ENCODE measurements around the gene NSA2. TPM values are rescaled to one million over a fixed set of nuclear protein-coding genes. Genes with fewer than 3 reads are reported as not detected.

NSA2 gene
- total RNA-seq, 1 experiment from 2014 or later: 106 TPM

DNA sequence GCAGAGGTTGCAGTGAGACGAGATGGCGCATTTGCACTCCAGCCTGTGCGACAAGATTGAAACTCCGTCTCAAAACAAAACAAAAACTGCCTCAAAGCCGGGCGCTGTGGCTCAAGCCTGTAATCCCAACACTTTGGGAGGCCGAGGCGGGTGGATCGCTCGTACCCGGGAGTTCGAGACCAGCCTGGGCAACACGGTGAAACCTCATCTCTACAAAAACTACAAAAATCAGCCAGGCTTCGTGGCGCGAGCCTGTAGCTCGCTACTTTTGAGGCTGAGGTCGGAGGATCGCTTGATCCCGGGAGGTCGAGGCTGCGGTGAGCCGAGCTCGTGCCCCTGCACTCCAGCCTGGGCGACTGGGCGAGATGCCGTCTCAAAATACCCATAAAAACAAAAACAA lies 1.1 kb upstream of the NSA2 start:
- BruUV-seq (replicated peaks): no TSS peak
- Mint-ChIP-seq H3K9me3 (ENCODE audit: unreplicated experiment) (no peaks in the 10 kb centered on the region), H3K4me1 (ENCODE audit: insufficient read depth, unreplicated experiment) (peaks cover 22% of the 10 kb centered on the region), H3K27ac (ENCODE audit: low read depth, unreplicated experiment) (peak overlapping the region; percentile 92), H3K36me3 (ENCODE audit: insufficient read depth, unreplicated experiment) (peaks cover 38% of the 10 kb centered on the region), H3K4me3 (ENCODE audit: unreplicated experiment) (peak overlapping the region; percentile 98), H3K27me3 (ENCODE audit: insufficient read depth, unreplicated experiment) (no peaks in the 10 kb centered on the region)
- ChIA-PET POLR2A (interaction anchor here (0.8 to 2.9 kb wide), 16 partner anchors 9 to 575 kb away, joined by 3 to 20 read pairs (median 6); partner anchors contain the start of gene HMGCR), CTCF (interaction anchor here (0.7 to 2.0 kb wide), 11 partner anchors 18 to 1060 kb away, joined by 3 to 11 read pairs (median 4); no protein-coding TSS in a partner anchor)
- DNase-seq (ENCODE audit: unreplicated experiment): no peak
- intact Hi-C loops (cut with micrococcal nuclease): loop anchor here (1.0 to 10.0 kb wide), 4 partner anchors 94 to 569 kb away; partner anchors contain the start of gene HMGCR
- TF ChIP-seq, protein P1, sequence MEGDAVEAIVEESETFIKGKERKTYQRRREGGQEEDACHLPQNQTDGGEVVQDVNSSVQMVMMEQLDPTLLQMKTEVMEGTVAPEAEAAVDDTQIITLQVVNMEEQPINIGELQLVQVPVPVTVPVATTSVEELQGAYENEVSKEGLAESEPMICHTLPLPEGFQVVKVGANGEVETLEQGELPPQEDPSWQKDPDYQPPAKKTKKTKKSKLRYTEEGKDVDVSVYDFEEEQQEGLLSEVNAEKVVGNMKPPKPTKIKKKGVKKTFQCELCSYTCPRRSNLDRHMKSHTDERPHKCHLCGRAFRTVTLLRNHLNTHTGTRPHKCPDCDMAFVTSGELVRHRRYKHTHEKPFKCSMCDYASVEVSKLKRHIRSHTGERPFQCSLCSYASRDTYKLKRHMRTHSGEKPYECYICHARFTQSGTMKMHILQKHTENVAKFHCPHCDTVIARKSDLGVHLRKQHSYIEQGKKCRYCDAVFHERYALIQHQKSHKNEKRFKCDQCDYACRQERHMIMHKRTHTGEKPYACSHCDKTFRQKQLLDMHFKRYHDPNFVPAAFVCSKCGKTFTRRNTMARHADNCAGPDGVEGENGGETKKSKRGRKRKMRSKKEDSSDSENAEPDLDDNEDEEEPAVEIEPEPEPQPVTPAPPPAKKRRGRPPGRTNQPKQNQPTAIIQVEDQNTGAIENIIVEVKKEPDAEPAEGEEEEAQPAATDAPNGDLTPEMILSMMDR (IDR thresholded peaks at IDR 0.05; ENCODE audit: unreplicated experiment): no peak

DNA sequence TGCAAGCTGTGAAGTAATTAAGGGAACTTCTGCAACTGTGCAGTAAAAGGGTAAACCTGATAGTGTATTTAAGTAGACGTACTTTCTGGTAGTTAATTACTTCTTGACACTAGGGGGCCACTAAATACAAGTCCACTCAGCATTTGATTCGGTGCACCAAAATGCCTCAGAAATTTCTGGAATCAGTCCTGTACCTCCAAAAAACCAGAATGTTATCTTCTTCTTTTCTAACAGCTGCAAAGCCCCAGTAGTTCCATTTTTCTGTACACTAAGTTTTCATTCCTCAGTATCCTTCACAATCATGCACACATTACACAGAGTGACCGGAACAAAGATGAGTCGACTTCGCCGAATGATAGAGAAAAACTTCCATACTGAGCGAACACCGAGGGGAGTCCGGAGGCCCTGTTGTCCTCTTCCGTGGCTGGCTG lies 616 bp upstream of the NSA2 start:
- TF ChIP-seq, protein P1 (IDR thresholded peaks at IDR 0.05; ENCODE audit: unreplicated experiment): peak; percentile 51
- ChIA-PET POLR2A (interaction anchor here (0.7 to 2.9 kb wide), 31 partner anchors 8 to 1930 kb away, joined by 3 to 20 read pairs (median 5); partner anchors contain the start of genes ENC1, FAM169A and HMGCR), CTCF (interaction anchor here (0.6 to 2.0 kb wide), 21 partner anchors 9 to 1215 kb away, joined by 3 to 11 read pairs (median 3); partner anchors contain the start of gene ANKRA2)
- DNase-seq (ENCODE audit: unreplicated experiment): peak; percentile 61
- intact Hi-C loops (cut with micrococcal nuclease): loop anchor here (1.0 to 10.0 kb wide), 4 partner anchors 94 to 568 kb away; partner anchors contain the start of gene HMGCR
- Mint-ChIP-seq H3K27ac (ENCODE audit: low read depth, unreplicated experiment) (peak overlapping the region; percentile 92), H3K36me3 (ENCODE audit: insufficient read depth, unreplicated experiment) (peaks cover 41% of the 10 kb centered on the region), H3K27me3 (ENCODE audit: insufficient read depth, unreplicated experiment) (no peaks in the 10 kb centered on the region), H3K4me1 (ENCODE audit: insufficient read depth, unreplicated experiment) (peaks cover 22% of the 10 kb centered on the region), H3K4me3 (ENCODE audit: unreplicated experiment) (peak overlapping the region; percentile 98), H3K9me3 (ENCODE audit: unreplicated experiment) (no peaks in the 10 kb centered on the region)
- TSS peak; percentile 61 for BruUV-seq (replicated peaks)

DNA sequence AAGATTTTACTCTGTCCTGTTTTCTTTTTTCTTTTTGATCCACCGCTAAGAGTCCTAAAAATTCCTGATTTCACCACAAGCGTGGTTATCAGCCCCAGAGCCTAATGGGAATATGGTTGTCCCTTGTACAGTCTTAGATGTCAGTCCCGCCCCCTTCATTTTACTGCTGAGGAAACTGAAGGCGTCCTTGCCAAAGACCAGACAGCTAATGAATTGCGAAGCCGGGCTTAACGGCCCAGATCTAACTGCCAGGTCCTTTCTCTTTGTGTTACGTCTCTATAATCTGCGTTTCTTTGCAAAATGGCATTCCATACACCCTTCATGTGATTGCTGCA lies 497 bp downstream of the NSA2 start:
- intact Hi-C loops (cut with micrococcal nuclease): loop anchor here (1.0 to 10.0 kb wide), 3 partner anchors 95 to 567 kb away; partner anchors contain the start of gene HMGCR
- H3K27me3 Mint-ChIP-seq (ENCODE audit: insufficient read depth, unreplicated experiment): no peaks in the 10 kb centered on the region
- peaks cover 47% of the 10 kb centered on the region for H3K36me3 Mint-ChIP-seq (ENCODE audit: insufficient read depth, unreplicated experiment)
- H3K9me3 Mint-ChIP-seq (ENCODE audit: unreplicated experiment): no peaks in the 10 kb centered on the region
- H3K4me1 Mint-ChIP-seq (ENCODE audit: insufficient read depth, unreplicated experiment): peaks cover 15% of the 10 kb centered on the region
- peak overlapping the region; percentile 98 for H3K4me3 Mint-ChIP-seq (ENCODE audit: unreplicated experiment)
- CTCF ChIA-PET: interaction anchor here (0.6 to 2.0 kb wide), 8 partner anchors 10 to 303 kb away, joined by 3 to 9 read pairs (median 4); no protein-coding TSS in a partner anchor
- POLR2A ChIA-PET: interaction anchor here (0.6 to 2.9 kb wide), 29 partner anchors 8 to 860 kb away, joined by 3 to 20 read pairs (median 5); partner anchors contain the start of genes ENC1, FAM169A and HMGCR
- TF ChIP-seq, protein P1 (IDR thresholded peaks at IDR 0.05; ENCODE audit: unreplicated experiment): no peak
- DNase-seq (ENCODE audit: unreplicated experiment): peak; percentile 53
- peak overlapping the region; percentile 92 for H3K27ac Mint-ChIP-seq (ENCODE audit: low read depth, unreplicated experiment)
- TSS peak; percentile 69 for BruUV-seq (replicated peaks)

DNA sequence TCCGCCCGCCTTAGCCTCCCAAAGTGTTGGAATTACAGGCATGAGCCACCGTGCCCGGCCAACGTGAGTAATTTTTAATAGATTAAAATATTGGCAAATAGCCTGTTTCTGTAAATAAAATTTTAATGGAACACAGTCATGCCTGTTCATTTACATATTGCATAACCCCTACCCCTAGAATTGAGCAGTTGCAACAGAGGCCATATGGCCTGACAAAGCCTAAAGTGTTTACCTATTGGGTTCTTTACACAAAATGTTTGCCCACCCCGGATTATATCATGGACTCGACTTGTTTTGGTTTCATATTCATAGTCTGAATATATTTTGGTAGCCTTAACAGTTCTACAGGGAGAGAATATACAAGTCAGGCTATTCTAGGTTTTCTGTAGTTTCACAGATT lies 5.3 kb downstream of the NSA2 start:
- POLR2A ChIA-PET: no interaction called here

More for the DNA sequence above, 5.3 kb downstream of the NSA2 start:
- no TSS peak for BruUV-seq (replicated peaks)
- peaks cover 82% of the 10 kb centered on the region for H3K36me3 Mint-ChIP-seq (ENCODE audit: insufficient read depth, unreplicated experiment)
- intact Hi-C loops (cut with micrococcal nuclease): no loop called here
- DNase-seq (ENCODE audit: unreplicated experiment): peak; percentile 35
- CTCF ChIA-PET: interaction anchor here (0.7 to 1.6 kb wide), 3 partner anchors 16 to 143 kb away, joined by 3 to 5 read pairs (median 4); no protein-coding TSS in a partner anchor
- no peak overlapping the region for H3K27ac Mint-ChIP-seq (ENCODE audit: low read depth, unreplicated experiment)
- peaks cover 5% of the 10 kb centered on the region for H3K4me1 Mint-ChIP-seq (ENCODE audit: insufficient read depth, unreplicated experiment)
- H3K4me3 Mint-ChIP-seq (ENCODE audit: unreplicated experiment): no peak overlapping the region
- no peaks in the 10 kb centered on the region for H3K9me3 Mint-ChIP-seq (ENCODE audit: unreplicated experiment)
- TF ChIP-seq, protein P1 (IDR thresholded peaks at IDR 0.05; ENCODE audit: unreplicated experiment): no peak
- no peaks in the 10 kb centered on the region for H3K27me3 Mint-ChIP-seq (ENCODE audit: insufficient read depth, unreplicated experiment)

Measured in MCF 10A (cell line).